ENCODE results near the gene TRAPPC1. TPM values are rescaled to one million over a fixed set of nuclear protein-coding genes. Genes with fewer than 3 reads are reported as not detected.

Gene TRAPPC1
- total RNA-seq, 1 donor from 2014 or later, result 147 TPM

DNA sequence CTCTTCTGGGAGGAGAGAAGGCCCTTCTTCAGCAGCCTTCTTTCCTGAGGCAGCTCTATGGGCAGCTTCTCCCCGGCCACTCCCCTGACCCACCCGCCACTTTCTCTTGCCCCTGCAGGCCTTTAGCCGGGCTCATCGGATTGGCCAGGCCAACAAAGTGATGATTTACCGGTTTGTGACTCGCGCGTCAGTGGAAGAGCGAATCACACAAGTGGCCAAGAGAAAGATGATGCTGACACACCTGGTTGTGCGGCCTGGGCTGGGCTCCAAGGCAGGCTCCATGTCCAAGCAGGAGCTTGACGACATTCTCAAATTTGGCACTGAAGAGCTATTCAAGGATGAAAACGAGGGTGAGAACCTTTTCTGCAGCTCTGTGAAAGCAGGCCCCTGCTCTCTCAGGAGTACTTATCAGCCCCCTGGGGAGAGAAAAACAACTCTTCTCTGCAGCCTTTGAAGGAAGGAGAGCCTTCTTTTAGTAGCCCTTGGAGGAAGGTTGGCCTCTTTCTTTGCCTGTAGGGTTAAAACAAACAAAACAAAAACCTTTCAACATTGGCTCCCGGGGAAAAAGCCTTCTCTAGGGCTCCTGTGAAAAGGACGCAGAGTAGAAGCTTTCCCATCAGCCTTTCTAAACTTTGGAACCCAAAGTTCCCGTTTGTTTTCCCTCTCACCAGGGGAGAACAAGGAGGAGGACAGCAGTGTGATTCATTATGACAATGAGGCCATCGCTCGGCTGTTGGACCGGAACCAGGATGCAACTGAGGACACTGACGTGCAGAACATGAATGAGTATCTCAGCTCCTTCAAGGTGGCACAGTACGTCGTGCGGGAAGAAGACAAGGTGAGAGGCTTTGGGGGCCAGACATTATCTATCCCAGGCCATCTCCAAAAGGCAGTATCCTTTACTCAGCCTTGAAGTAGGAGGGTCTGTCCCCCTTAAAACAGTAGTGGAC is 28.3 kb downstream of the TRAPPC1 start:
- no peak for DNase-seq (ENCODE audit: low spot score)

DNA sequence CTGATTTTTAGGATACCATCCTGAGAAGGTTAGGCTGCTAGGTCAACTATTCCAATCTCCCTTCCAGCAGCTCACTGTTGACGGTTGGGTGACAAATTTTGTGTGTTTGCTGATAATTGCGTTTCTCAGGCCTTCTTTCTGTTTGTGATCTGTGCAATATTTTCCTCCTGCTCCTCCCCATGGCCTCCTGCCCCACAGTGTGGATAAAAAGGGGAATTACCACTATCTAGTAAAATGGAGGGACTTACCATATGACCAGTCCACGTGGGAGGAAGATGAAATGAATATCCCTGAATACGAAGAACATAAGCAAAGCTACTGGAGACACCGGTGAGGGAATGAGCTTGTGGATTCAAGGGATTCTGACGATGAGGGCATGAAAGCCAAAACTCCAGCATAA is 34.0 kb downstream of the TRAPPC1 start:
- no peak for DNase-seq (ENCODE audit: low spot score)

DNA sequence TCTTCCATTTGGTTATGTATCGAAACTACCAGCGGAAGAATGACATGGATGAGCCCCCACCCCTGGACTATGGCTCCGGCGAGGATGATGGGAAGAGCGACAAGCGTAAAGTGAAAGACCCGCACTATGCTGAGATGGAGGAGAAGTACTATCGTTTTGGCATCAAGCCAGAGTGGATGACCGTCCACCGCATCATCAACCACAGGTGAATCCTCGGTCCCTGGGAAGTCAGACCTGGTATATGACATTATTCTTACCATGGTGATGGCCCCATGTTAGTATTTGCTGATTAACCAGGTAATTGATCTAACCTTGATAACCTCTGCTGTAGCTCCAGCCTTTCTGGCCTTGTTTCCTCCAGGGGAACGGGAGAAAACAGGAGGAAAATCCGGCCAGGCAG is 34.7 kb downstream of the TRAPPC1 start:
- no peak for DNase-seq (ENCODE audit: low spot score)

DNA sequence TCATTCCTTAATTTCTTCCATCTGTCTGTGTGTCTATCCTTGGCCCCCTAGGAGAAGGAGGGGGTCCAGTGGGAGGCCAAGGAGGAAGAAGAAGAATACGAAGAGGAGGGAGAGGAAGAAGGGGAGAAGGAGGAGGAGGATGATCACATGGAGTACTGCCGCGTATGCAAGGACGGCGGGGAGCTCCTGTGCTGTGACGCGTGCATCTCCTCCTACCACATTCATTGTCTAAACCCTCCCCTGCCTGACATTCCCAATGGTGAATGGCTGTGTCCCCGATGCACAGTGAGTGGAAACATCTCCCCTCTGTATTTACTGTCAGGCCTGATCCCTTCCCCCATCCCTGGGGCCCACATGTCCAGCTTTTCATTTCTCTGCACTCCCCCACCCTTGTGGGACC is 36.9 kb downstream of the TRAPPC1 start:
- no peak for DNase-seq (ENCODE audit: low spot score)

DNA sequence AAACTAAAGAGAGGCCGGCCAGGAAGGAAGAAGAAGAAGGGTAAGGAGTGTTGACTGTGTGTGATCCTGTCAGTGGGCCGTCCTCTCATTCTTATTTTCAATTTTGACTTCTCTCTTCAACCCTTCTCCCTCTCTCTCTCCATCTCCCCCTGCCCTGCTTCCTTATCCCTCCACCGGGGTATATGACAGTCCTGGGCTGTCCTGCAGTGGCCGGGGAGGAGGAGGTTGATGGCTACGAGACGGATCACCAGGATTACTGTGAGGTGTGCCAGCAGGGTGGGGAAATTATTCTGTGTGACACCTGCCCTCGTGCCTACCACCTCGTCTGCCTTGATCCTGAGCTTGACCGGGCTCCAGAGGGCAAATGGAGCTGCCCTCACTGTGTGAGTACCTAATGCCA is 37.5 kb downstream of the TRAPPC1 start:
- DNase-seq (ENCODE audit: low spot score), result no peak

DNA sequence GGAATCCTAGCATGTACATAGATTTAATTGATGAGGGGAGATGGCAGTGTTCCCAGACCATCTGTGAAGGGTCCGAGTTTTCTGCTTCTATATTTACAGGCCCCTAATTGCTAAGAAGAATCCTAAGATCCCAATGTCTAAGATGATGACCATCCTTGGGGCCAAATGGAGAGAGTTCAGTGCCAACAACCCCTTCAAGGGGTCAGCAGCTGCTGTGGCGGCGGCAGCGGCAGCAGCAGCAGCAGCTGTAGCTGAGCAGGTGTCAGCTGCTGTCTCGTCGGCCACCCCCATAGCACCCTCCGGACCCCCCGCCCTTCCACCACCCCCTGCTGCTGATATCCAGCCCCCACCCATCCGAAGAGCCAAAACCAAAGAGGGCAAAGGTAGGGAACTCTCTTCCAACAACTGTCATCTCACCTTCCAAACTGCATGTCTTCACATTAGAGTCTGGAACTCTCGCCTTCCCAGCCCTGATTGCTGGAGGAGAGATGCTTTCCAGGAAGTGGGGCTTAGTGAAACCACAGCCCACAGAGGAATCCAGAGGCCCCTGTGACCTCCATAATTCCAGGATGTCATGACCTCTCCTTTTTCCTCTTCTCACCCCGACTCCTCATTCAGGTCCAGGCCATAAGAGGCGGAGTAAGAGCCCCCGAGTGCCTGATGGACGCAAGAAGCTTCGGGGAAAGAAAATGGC is 38.4 kb downstream of the TRAPPC1 start:
- no peak for DNase-seq (ENCODE audit: low spot score)

DNA sequence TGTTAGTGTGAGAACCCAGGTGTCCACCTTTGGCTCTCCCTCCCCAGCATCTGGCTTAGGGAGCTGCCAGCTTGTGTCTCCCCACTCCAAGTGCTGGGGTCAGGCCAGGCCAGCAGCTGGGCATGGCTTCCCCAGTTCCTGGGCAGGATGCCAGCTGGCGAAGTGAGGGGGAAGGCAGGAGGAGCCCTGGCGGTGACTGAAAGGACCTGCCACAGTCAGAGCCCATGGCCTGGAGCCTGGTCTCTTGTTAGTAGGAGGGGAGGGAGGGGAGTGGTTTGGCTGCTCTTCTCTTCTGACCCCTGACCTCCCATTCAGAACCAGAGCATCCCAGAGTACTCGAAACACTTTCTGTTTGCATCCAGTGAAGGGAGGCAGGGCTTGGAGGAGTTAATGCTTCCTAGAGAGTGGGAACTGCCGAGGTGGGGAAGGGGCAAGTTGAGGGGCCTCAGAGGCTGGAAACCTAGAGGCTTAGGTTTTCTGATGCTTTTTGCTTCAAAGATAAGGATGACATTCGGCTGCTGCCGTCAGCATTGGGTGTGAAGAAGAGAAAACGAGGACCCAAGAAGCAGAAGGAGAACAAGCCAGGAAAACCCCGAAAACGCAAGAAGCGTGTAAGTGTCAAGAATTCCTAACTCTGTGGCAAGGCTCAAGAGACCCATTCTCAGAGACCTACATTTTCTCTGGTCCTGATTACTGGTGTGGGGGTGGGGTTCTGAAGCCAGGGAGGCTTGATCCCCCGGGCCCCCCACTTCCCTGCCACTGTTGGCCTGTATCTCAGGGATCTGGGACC is 42.4 kb downstream of the TRAPPC1 start:
- DNase-seq (ENCODE audit: low spot score), result peak; percentile 92

DNA sequence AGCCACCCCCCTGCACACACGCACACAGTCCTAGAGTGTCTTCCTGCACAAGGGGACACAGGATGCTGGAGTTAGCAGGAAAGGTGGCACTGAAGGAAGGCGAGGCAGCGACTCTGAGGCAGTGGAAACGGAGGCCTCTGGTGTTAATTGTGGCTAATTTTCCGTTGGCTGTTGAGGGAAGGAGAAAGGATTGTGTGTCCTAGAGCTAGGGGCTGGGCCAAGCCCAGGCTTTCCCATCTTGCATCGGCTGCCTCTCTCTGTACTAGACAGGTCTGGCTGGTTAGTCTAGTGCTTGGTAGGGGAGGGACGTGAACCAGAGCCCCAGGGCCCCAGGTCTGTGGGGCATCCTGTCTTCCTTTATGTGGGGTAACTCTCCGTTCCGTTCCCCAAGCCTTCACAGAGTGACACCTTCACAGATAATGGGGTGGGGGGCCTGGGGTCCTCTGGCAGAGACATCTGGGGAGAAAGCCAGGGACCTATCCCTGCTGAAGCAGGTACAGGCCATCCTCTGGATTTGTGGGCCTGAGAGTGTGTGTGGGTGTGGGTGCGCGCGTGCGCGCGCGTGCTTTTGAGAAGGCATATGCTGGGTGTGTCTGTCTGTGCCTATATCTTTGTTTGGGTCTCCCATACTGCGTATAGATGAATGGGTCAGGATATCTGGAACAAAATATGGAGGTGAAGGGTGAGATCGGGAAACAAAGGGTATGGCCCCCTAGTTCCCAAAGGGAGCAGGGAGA is 43.4 kb downstream of the TRAPPC1 start, which contains the start of gene CHD3:
Gene CHD3 (plus strand): TSS at position 606 of the 737 bp plus-strand sequence. CDS start 212 bp downstream, outside the sequence.
- DNase-seq (ENCODE audit: low spot score), result peak; percentile 46

DNA sequence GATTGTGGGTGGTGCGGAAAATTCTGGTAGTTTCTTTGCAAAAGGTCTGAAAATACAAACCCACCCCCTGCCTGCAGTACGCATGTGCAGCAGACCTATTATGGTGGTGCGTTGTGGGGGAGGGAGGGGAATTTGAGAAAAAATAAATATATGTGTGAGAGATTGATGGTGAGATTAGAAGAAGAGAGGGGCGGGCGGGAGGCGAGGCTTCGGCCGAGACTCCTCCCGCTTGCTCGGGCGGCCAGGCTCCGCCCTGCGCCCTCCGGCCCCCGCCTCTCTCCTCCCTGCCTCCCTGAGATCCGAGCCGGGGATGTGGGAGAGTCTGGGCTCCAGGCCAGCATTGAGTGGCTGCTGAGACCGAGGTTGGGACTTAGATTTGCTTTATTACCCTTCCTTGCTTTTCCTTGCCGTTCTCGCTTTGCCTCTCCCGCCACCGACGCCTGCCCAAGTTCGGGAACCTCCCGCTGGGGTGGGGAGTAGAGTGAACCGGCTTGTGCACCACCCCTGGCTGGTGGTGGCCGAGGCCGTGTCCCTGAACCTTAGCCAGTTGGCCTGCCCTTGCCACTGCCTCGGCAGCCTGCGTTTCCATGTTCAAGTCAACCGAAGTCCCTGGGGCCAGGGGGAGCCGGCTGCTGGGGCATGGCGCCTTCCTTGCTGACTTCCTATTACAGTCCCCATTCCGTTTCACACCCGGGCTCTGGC is 44.1 kb downstream of the TRAPPC1 start:
- peak; percentile 93 for DNase-seq (ENCODE audit: low spot score)

DNA sequence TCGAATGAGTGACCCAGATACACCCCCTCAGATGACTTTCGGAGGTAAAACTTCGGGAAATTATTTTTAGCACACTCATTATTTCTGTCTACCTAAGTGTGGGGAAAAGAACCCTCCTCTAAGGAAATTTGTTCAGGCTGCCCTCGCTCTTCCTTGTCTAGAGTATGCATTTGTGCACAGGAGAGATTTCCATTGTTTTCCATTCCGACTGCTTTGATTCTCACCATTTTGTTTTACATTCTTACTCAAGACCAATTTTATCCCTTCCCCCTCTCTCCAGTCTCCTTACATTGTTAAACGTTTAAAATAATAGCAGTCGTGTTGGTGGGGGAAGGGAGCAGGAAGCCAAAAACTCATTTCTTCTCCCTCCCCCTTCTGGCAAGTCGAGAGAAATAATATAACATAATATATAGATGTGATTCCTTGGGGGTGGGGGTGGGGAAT is 44.7 kb downstream of the TRAPPC1 start:
- DNase-seq (ENCODE audit: low spot score), result no peak

DNA sequence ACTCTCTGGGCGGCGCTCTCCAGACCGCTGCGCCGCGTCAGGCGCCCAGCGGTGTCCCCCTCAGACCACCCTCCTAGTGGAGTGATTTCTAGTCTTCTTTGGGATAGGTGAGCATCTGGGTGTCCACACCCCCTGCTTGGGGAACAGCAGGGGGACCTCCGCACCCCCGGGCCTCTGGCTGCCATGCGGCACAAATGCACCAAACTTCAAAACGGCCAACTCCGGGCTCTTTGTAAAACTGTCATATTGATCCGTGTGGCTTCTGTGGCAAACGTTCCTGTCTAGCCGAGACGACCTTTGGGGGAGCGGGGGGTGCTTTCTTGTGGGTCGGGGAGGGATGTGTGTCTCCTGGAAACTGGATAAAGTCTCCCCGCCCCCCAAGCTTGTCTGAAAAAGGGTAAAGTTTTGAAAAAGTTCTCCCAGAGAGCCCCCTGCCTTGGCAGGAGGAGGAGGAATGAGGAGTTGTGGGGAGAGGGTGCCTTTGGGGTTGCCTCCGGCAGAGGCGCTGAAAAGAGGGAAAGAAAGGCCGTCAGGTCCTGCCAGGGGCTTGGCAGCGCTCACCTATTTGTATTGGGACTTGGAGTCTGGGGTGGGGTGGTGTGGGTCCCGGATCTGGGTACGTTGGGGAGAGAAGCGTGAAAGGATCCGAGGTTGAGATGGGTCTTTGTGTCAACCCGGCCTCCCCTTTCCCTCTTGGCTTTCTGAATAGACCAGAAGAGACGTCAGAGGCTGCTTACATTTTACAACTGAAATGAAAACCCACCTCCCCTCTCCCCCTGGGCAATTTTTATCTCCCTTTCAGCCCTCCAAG is 45.3 kb downstream of the TRAPPC1 start:
- DNase-seq (ENCODE audit: low spot score), result no peak

DNA sequence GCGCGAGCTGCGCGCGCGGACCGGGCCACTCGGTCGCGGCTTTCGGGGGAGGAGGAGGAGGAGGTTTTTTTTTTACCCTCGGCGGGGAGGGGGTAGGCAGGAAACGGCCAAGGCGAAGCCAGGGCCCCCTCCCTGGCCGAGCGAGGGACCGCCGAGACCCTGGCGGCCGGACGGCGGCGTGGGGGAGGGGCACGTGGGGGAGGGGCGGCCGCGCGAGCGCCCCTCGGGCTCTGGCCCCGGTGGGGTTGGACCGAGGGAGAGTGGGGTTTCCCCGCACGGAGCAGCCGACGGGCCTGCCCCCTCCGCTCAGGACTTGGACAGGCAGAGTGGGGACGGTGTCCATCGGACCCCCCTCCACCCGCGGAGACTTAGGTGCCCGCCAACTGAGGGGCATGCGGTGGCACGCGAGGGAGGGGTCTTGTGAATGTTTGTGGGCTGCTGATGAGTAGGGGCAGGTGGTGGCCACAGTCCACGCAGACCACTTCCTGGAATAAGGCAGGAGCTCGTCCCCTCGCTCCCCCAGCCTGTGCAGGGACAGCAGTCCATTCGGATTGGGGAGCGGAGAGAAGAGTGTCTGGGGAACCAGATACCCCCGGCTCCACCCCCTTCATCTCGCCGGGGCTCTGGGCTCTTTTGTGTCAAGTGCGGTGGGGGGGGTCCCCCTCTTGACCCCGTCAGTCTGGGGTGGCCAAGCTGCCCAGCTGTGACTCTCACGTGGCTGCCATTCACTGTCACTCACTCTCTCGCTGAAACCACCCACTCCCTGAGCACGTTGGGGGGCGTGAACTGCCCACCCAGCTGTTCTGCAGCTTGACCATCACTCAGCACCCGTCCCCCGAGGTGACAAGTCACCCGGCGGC is 46.1 kb downstream of the TRAPPC1 start:
- DNase-seq (ENCODE audit: low spot score), result peak; percentile 29

DNA sequence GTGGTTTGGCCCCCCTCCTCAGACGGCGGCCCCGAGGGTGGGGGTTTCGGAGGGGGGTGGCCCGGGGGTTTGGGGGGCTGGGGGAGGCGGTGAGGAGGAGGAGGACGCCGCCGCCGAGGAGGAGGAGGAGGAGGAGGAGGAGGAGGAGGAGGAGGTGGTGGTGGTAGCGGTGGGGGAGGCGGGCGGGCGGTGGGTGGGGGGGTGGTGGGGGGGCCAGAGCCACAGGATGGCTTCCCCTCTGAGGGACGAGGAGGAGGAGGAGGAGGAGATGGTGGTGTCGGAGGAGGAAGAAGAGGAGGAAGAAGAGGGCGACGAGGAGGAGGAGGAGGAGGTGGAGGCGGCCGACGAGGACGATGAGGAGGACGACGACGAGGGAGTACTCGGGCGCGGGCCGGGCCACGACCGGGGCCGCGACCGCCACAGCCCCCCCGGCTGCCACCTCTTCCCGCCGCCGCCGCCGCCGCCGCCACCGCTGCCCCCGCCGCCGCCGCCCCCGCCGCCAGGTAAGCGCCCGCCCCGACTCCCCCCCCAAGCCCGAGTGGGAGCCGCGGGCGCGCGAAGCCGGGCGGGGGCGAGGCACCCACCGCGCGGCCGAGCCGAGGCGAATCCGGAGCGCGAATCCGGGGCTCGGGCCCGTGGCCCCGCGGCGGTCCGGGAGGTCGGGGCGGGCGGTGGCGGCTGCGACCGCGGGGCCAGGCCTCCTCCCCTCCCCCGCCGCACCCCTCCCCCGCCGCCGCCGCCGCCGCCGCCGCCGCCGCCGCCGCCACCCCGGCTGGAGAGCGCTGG is 47.0 kb downstream of the TRAPPC1 start:
- DNase-seq (ENCODE audit: low spot score), result no peak

DNA sequence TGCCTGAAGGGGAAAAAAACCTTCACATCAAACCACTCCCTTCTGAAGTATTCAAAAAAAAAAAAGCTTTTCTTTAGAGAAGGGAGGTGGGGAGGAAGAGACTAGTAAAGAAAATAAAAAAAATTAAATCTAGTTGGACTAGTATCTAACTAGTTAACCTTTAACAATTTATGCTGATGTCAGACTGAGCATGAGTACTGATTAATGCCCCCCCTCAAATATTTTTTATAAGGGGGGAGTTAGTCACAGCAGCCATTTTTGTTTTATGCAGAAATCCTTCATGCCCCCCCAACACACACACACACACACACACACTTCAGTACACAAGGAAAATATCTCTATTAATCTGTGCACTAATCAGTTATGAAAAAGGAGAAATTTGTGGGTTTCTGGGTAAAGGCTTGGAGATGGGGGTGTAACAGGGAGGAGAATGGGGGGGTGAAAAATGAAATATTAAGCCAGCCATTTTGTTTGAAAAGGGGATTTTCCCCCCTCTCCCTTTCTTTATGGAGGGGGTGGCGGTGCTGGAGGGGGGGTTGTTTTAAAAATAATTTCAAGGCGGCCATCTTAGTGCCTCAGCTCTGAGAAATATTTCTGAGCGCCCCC is 47.9 kb downstream of the TRAPPC1 start:
- no peak for DNase-seq (ENCODE audit: low spot score)

DNA sequence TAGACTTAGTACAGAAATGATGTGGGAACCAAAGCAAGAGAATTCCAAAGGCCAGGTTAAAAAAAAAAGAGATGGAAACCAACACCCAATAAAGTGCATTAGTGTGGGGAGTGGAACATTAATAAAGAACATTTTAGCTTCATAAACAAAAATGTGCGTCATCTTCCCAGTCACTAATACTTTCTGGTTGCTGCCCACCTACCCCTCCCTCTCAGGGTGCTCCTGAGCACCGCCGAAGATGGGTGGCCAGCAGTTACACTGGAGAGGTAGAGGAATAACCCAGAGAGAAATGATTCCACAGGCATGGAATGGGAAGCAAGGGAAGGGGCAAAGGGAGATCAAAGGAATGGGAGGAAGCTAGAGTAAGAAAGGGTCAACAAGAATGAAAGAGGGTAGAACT is 49.1 kb downstream of the TRAPPC1 start:
- no peak for DNase-seq (ENCODE audit: low spot score)

DNA sequence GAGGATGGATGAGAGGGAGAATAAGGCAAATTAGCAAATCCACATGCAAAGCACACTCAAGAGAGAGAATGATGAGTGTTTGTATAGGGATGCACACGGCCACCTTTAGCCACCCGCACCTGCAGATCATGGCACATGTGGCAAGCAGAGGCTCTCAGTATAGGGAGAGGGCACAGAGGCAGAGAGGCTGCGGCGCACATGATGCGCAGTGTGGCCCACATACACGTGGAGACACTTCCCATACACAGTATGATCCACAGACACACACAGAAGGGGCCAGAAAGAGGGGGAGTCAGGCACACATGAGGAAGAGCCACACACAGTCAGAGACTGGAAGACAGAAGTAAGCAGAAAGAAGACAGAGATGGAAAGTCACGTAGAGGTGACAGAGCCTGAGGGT is 49.7 kb downstream of the TRAPPC1 start:
- no peak for DNase-seq (ENCODE audit: low spot score)

DNA sequence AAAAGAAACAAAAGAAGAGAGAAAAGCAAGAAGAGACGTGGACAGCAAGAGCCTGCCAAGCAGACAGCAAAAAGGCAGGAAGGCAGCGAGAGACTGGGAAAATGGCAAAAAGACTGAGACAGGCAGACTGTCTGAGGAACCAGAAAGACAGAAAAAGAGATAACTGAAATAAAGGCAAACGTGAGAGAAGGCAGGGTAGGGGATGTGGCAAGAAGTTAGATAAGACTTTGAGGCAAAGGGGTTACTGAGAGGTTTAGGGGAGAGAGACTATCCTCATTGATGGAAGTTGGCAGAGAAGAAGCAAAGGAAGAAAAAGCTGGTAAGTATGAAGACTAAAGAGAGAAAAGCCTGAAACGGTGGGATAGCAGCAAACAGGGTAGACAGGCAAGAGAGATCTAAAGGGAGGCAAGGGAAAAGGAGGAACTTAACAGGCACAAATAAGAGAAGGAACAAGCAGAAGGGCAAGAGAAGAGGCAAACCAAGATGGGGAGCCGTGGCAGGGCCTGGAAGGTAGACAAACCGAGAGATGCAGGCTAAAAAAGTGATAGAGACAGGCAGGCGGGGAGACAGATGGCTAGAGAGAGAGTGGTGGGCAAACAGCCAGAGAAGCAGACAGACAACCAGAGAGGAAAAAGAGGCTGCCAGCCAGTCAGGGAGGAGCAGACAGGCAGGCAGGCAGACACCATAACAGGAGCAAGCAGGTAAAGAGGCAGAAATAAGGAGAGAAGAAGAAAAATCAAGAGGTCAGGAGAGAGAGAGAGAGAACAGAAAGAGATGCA is 50.3 kb downstream of the TRAPPC1 start:
- DNase-seq (ENCODE audit: low spot score), result no peak

All from mucosa of gallbladder (tissue), 1 donor.